Inflammatory macrophage treated with lipopolysaccharide for 4 hours (primary cell): ENCODE results near the gene MGAT4A.
"Not testable (repeated sequence)": the region's sequence is repeated elsewhere in the genome, so short reads cannot be mapped to it uniquely, and the experiment has no call there.

ENCODE experiments used
- DNase-seq: peaks from one replicate; pipeline ENCODE4 v3.0.0-alpha.2; 2020

The MGAT4A gene

DNA sequence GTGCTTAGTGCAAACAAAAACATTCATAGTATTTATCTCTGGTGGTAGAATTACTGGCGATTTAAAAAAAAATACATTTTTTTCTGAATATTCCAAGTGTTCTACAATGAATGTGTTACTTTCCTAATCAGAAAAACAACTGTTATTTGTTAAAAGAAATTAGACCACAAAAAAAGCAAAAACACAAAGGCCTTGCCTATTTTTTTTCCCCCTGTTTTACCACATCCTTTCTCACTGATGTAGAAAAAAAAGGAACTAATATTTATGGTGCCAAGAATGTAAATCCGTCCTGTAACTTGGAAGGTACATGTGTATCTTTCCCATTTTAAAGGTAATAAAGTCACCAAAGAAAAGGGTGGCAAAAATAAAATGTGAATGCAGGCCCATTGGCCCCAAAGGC lies 28.4 kb upstream of the MGAT4A start:
- no peak for DNase-seq

DNA sequence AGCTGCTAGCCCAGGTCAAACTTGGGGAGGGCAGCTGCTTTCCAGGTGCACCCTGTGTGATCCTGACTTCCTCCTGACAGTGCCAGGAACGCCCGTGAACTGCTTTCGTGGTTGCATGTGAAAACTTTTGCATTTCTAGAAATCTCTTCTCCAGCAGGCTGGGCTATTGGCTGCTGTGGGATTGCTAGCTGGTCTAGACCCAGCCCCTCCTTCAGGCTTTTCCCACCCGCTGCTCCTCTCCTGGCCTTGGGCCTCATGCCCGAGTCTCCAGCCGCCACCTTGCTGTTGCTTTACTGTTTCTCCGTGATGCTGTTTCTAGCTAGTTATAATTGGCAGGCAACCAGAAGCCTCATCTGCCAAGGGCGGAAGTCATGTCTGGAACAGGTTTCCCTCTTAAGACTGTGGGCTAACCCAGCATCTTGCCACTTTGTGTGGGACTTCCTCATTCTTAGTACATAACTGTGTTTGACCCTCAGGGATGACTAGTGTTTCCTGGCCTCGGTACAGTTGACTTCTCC lies 27.0 kb upstream of the MGAT4A start:
- DNase-seq, result peak; percentile 93

GRCh38 chr2:98753801-98754200 lies 22.9 kb upstream of the MGAT4A start:
- peak; percentile 38 for DNase-seq

DNA sequence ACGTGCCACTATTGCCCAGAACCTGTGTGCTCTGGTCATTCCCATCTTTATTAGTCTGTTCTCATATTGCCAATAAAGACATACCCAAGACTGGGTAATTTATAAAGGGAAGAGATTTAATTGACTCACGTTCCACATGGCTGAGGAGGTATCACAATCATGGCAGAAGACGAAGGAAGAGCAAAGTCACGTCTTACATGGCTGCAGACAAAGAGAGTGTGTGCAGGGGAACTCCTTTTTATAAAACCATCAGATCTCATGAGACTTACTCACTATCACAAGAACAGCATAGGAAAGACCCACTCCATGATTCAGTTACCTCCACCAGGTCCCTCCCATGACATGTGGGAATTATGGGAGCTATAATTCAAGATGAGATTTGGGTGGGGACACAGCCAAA lies 21.8 kb upstream of the MGAT4A start:
- DNase-seq, result not testable (repeated sequence)

DNA sequence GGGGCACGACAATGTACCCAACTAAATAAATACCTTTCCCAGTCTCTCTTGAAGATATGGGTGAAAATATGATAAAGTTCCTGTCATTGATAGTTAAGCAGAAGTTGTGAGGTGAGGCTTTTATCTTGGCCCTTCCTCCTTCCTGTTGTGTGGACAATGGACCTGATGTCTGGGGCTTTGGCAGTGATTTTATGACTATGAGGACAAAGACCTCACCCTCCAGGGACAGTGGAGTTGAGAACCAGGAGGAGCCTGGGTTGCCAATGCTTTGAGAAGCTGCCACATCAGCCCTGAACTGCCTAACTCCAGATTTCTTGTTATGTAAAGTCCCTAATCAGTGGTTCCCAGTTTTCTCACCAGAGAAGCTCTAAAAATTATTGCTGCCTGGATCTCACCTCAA lies 20.8 kb upstream of the MGAT4A start:
- DNase-seq, result no peak

DNA sequence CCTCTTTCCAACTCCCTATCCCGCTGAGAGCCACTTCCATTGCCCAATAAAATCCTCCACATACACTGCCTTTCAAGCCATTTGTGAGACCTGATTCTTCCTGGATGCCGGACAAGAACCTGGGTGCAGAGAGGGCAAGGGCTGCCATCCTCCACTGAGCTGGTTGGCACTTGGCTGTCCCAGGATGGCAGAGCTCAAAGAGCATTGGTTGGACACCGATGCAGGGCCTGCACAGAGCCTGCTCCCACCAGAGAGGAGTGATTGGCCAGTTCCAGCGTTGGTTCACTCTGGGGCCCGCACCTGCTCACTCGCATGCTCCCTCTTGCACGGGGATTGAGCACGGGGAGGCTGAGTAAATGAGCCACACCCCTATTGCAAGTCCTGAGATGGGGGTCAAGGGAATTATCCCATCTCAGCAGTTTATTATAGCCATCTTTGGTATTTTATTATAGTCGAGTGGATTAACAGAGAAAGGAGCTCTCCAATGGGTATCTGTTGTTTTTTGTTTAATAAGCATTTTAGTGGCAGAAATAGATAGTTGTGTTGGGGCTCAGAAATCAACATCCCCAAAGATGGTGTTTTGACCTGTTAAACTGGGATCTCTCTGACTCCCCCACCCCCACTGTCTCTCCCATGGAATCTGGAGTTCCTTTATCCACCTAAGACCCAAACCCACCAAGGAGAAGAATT lies 19.8 kb upstream of the MGAT4A start:
- no peak for DNase-seq

DNA sequence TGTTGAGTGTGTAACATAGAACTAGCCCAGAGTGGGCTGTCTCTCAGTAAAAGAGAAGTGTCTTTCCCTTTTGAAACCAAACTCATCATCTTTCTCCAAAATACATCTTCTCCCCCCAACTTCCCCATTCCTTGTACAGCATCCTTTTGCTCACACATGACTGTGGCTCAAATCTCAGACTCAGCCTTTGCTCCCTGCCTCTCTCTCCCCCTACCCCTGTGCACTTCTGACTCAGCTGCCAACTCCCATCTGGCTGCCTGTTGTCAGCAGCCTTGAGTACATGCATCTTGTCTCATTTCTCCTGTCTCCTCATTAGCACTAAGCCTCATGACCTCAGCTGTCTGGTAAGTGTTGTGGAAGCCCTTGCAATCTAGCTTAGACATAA lies 18.1 kb upstream of the MGAT4A start:
- peak; percentile 92 for DNase-seq

DNA sequence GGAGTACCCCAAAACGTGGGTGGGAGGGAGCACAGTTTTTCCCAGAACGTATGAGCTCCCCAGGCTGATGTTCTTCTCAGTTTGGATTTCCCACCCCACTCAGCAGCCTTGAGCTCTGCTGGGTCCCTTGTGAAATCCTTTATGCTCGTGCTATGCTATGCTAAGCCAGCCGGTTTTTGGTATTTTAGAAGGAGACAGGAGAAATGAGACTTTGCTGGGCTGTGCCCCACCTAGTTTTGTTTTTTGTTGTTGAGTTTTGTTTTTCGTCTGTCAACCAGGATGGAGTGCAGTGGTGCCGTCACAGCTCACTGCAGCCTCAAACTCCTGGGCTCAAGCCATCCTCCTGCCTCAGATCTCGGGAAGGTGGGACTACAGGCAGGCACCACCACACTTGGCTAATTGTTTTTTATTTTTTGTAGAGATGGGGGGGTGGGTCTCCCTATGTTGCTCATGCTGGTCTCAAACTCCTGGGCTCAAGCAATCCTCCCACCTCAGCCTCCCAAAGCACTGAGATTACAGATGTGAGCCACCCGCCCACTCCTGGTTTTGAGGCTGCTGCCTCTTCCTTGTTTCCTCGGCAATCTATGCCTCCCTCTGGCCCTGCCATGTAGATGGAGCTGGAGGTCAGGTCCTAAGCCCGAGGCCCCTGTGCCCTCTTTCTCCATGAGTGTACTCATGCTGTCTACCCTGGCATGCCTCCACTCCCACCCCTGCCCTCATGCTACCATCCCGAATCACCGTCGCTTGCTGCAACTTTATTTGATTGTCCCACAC lies 17.5 kb upstream of the MGAT4A start:
- DNase-seq, result no peak

DNA sequence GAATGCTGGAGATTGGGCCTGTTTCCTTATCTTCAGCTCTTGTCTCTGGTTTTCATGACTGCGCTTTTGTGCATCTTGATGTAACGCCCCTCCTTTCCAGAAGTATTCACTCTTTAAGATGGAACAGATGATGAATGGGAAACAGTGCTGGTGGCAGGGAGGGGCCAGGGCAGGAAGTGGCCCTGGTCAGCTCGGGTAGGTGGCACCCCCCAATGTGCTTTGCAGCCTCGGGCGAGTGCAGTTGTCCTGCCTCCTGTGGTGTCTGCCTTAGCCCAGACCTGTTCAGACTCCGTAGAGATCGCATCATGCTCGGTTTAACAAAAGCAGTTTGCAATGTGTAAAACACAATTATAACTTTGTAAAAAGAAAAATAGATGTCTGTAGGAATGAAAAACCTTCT lies 17.0 kb upstream of the MGAT4A start:
- DNase-seq, result no peak

DNA sequence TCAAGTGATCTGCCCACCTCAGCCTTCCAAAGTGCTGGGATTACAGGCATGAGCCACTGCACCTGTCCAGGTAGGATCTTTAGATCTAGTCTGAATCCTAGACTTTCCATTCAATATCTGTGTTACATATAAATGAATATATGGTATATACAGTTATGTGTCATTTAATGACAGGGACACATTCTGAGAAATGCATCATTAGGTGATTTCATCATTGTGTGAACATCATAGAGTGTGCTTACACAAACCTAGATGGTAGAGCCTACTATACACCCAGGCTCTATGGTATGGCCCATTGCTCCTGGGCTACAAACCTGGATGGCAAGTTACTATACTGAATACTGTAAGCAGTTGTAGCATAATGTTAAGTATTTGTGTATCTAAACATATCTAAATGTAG lies 15.5 kb upstream of the MGAT4A start:
- DNase-seq, result no peak

GRCh38 chr2:98744595-98744994 lies 13.7 kb upstream of the MGAT4A start:
- DNase-seq, result no peak

- DNase-seq, result no peak
Measured at GRCh38 chr2:98743835-98744234, 12.9 kb upstream of the MGAT4A start.

- no peak for DNase-seq
Measured at GRCh38 chr2:98739020-98739419, 8.1 kb upstream of the MGAT4A start.

DNA sequence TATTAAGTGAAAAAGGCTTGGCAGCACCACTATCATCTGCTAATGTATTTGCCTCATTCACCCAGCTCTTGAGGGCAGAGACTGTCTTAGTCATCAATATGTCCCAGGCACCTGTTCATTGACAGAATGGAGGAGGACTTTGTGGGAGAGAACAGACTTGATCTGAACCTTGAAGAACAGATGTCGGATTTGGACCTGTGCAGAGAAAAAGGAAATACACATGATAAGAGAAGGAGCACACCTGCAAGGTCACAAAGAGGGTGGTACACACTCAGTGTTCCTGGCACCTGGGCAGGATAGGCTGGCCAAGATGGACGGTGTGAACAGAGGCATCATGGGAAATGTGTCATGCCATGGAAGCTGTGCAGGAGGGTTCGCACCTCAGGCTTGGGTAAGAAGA lies 7.4 kb upstream of the MGAT4A start:
- DNase-seq, result no peak

DNA sequence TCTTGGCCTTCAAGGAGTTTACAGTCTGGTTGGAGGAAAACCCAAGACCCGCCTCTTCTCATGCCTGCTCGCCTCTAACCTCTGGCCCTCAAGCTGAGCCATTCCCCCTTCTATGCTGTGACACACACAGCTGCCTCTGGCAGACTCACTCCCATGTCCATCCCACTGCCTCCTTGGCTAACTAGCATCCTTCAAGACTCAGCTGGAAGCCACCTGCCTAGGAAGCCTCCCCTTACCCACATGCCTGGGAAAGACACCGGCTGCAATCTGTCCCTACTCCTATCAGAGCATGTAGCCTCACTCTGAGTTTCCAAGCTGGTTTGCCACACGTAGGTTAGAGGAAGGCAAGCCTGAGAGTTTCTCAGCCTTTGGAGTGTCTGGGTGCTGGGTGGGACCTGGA lies 6.9 kb upstream of the MGAT4A start:
- DNase-seq, result no peak

GRCh38 chr2:98736464-98736889 lies 5.5 kb upstream of the MGAT4A start:
- peak; percentile 33 for DNase-seq

DNA sequence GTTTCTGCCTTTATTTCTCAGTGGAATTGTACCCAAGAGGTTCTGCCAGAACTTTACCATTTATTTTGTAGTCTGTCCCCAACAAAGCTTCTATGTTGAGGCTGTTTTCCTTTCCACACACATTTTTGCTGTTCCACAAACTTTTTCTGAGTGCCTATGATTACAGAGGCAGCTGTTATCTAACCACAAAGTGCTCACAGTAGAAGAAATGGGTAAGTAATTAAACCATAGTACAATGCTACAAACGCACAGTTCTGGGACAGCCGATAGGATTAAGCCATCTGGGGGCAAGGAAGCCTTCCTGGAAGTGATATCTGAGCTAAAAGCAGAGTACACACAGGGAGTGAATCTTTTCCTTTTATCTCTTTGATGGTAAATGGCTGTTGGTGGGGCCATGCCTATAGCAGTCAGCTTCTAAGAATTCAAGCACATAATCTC lies 3.9 kb upstream of the MGAT4A start:
- no peak for DNase-seq

GRCh38 chr2:98734162-98734561 lies 3.2 kb upstream of the MGAT4A start:
- DNase-seq, result peak; percentile 70

GRCh38 chr2:98732430-98733051 lies 1.6 kb upstream of the MGAT4A start:
- DNase-seq, result no peak

DNA sequence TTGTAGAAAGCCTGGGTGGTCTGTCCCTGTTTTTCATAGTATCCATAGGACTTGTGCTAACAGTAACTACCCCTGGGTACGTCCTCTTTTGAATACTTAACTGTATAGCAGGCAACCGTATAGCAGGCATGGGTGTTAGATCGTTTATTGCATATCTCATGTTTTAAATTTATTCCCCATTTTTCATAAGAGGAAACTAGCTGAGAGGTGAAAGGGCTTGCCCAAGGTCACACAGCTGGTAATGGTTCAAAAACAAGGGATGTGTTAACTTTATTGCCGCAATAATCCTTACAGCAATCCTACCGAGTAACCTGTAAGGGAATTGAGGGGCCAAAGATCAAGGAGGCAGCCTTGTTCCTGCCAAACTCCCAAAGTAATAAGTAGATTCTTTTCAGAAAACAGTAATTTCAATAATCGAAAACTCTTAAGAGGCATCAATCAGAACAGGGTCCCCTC lies 990 bp upstream of the MGAT4A start:
- peak; percentile 26 for DNase-seq

- peak; percentile 64 for DNase-seq
Measured at GRCh38 chr2:98730707-98731040, 258 bp downstream of the MGAT4A start.

DNA sequence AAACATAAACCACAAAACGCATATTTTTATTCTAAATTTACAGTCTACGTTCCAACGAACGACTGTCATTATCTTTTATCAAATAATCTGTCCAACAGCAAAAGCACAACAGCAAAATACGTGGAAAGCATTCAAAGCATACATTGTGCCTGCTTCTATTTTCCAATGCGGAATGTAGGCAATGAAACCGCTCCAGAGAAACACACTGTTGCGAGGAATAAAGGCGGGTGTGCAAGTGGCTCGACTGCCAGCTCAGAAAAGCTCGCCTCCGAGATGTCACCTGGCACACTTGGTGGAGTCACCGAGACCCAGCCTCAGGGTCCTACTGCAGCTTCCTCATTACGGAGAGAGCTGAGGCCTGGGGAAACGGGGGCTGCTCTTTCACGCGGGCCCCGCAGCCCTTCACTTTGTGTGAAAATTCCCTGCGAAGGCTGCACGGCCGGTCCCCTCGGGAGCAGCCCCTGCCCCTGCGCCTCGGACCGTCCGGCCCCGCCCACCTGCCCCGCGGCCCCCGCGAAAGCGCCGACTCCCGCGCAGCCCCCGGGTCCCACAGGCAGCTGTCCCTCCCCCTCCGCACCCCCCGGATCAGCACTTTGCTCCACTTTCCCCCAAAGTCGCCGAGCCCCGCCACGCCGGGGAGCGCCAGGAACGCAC lies 752 bp downstream of the MGAT4A start:
- DNase-seq, result no peak

- no peak for DNase-seq
Measured at GRCh38 chr2:98729652-98730051, 1.3 kb downstream of the MGAT4A start.
